Measurements from ENCODE around the gene RFC1.

The RFC1 gene

DNA sequence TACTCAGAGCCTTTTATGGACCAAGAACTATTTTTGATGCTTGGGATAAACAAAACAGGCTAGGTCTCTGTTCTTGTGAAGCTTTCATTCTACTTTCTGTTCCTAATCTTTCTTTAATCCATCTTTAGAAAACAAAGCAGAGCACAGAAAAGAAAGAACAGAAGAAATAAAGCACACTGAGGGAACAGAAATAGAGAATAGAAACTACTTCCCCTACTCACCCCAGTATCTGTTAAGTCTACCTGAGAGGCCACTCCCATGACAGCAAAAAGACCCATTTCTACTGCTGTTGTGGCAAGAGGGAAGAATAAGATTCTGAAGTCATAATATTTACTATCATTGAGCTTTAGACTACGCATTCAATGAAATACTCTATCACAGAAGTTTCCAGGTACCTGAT is 9.2 kb downstream of the RFC1 start:
- DNase-seq (ENCODE audit: low read depth in 3 of 3) = no peak

DNA sequence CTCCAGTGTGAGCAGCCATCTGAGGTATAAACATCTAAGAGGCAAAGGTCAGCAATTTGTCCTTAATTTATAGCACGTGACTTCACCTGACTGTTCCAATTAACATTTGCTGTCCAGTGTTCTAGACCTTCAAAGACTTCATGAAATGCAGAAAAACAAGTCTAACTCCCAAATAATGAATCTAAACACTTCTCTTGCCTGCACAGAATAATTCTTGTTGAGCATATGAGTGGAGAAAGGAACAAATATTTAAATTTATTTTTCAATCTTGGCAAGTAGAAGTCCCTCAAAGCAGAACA is 12.0 kb downstream of the RFC1 start:
- DNase-seq (ENCODE audit: low read depth in 3 of 3) = no peak

DNA sequence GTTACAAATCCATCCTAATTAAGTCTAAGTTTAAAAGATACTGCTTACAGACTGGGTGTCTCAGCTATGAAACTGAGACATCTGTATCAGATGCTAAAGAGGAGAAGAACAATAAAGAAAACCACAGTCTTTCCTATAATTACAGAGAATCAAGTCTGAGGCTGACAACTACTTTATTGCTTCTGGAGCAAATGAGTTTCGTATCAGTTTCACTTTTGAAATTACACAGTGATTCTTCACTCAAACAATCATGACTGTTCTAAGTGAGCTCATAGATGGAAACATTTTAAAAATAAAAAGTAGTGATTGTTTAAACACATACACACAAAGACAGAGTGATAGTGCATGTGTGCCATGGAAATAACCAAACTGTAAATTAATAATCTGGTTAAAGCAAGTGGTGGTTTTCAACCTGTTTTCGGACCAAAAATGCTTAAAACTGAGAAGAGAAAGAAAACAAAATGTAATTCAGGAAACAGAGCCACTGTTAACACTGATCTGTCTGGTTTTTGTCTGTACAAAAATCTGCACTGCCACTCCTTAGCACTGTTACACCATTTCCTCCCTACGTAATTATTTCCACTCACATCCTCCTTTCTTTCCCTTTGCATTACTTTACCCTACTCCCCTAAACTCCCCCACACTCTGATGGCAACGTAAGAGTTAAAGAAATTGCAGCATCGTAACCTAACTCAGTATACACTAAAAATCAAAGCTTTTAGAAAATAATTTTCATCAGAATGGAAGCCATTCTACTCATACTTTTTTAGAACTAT is 12.5 kb downstream of the RFC1 start:
- DNase-seq (ENCODE audit: low read depth in 3 of 3) = no peak

DNA sequence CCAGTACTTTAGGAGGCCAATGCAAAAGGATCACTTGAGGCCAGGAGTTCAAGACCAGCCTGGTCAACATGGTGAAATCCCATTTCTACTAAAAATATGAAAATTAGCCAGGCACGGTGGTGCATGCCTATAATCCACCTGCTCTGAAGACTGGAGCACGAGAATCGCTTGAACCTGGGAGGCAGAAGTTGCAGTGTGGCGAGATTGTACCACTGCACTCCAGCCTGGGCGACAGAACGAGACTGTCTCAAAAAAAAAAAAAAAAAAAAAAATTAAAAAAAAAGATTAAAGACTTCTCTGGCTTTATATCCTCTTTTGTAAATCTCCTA is 13.0 kb downstream of the RFC1 start:
- DNase-seq (ENCODE audit: low read depth in 3 of 3) = peak in 2 of 3 experiments; percentile 9 to 13

DNA sequence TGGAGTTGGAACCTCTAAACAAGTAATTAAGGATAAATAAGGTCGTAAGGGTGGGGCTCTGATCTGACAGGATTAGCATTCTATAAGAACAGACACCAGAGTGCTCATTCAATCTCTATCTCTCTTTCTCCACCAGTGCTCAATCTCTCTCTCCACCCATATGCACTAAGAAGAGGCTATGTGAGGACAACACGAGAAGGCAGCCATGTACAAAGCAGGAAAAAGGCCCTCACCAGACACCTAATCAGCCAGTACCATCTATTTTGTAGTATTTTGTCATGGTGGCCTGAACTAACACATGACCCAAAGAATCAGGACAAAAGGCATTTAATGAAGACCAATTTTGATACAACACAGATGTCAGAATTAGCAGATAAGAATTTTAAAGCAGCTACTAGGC is 16.8 kb downstream of the RFC1 start:
- no peak for DNase-seq (ENCODE audit: low read depth in 3 of 3)

DNA sequence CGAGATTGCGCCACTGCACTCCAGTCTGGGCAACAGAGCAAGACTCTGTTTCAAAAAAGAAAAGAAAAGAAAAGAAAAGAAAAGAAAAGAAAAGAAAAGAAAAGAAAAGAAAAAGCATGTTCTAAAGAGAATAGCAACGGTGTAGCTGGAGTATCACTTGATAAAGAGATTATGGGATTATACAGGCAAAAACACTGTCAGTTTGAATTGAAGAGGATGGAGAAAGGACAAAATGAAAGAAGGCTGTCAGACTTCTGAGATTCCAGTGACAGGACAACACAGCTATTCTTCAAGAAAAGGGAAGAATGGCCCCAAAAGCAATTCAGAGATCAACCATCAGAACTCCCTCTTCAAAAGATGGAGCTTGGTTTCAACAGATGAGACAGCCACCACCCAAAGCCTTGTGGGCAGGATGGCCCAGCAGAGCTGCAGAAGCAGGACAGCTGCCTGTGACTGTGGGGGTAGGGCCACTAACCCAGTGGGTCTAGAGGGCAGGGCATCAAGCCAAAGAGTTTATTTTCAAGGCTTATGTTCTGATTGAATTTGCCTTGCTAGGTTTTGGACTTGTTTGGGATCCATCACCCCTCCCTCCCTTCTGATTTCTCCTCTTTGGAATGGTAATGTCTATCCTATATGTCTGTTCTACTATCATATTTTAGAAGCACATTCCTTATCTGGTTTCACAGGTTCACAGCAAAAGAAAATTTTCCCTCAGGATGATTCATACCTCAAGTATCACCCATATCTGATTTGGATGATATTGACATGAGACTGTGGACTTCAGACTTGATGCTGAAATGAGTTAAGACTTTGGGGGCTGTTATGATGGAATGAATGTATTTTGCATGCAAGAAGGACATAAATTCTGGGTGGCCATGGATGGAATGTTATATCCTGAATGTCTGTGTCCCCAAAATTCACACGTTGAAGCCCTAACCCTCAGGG is 17.5 kb downstream of the RFC1 start:
- no peak for DNase-seq (ENCODE audit: low read depth in 3 of 3)

DNA sequence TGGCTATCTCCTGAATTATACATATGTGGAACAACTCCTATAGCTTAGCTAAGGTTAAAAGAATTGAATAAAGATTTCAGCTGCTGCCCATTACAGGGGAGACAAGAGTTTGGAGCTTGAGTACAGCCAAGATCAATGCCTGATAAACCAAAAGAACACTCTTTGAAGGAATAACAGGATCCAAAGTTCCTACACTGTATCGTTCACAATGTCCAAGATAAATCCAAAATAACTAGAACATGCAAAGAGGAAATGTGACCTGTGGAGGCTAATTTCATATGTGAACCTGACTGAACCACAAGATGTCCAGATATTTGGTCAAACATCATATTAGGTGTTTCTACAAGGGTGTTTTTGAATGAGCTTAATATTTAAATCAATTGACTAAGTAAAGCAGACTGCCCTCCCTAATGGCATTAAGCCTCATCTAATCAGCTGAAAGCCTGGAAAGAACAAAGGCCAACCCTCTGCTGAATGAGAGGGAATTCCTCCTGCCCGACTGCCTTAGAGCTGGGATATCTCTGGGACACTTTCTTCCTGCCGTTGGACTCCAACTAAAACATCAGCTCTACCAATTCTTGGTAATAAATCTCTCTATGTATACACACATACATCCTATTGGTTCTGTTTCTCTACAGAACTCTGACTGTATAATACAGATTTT is 19.2 kb downstream of the RFC1 start:
- no peak for DNase-seq (ENCODE audit: low read depth in 3 of 3)

DNA sequence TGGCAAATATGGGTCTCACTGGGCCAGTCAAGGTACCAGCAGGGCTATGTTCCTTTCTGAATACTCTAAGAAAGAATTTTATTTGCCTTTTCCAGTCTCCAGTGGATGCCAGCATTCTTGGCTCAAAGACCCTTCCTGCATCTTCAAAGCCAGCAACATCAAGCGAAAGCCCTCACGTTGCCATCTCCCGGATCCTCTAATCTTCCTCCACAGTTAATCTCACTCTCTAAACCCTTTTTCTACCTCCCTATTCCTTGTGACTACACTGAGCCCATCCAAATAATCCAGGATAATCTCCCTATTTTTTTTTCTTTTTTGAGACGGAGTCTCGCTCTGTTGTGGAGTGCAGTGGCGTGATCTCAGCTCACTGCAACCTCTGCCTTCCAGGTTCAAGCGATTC is 23.4 kb downstream of the RFC1 start:
- no peak for DNase-seq (ENCODE audit: low read depth in 3 of 3)

DNA sequence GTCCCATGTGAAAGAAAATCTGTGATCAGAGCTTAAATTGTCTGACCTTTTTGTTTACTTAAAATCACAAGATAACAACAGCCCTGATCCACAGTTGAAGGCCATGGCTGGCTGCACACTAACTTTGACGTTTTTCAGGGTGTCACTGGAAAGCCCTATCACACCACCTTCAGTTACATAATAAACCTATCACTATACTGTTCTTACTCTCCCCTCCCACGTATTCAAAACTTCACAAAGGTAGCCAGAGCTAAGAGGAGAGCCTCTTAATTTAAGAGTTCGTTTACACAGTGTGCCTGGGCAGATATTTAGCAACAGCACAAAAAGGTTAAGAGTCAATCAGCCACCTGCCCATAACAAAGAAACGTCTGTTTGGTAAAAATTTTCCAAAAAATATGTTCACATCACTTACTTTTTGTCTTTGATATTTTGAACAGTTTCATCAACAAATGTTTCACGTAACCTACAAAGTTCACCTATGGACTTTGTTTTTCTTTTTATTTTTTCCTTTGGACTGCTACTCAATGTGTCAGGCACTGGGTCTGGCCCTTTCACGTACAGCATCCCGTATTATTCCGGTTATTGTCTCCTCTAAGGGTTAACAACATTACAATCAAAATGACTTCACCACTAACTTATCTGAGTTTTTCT is 25.0 kb downstream of the RFC1 start:
- no peak for DNase-seq (ENCODE audit: low read depth in 3 of 3)

DNA sequence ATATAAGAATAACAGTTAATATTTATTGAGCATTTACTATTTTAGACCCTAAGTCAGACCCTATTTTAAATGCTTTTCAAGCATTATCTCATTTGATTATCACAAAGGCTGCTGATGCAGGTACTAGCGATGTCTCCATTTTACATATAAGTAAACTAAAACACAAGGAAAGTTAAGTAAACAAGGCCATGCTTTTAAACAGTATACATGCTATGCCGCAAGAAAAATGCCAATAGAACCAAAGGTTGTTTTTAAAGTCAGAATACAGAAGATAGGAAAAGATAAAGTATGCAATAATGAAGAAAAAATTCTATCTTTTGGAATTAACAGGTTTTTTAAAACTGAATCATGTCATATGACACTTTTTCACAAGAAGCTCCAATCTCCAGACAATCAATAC is 26.2 kb downstream of the RFC1 start:
- no peak for DNase-seq (ENCODE audit: low read depth in 3 of 3)

DNA sequence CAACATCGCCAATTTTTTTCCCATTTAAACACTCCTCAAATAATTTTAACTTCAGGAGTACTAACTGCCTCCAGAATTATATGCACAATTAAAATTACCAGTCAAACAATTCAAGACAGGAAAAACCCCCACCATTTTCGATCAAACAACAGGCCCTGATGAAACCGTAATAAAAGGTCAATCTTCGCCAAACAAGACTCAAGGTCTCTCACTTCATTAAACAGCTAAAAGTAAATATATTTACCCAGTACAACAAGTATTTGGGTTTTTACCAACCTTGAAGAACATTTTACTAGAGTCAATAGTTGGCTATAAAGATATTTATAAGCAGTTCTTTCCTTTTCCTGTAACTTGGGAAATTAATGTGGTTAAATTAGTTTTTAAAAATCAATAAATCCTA is 28.3 kb downstream of the RFC1 start:
- DNase-seq (ENCODE audit: low read depth in 3 of 3) = no peak

DNA sequence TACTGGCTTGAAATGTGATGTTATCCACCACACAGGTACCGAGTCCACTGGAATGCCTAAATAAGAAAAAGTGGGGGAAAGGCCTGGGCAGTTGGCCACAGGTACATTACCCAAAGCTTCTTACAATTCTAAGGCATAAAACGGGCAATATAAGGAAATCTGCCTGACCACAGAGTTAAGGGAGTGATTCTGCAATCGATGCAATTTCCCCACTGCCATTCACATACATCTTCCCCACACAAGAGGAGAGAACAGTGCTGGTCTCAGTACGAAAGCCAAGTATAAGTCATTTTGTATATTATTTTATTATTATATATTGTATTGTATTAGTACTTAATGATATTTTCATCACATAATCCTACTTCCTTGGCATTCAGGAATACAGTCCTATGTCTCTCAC is 30.6 kb downstream of the RFC1 start:
- no peak for DNase-seq (ENCODE audit: low read depth in 3 of 3)

DNA sequence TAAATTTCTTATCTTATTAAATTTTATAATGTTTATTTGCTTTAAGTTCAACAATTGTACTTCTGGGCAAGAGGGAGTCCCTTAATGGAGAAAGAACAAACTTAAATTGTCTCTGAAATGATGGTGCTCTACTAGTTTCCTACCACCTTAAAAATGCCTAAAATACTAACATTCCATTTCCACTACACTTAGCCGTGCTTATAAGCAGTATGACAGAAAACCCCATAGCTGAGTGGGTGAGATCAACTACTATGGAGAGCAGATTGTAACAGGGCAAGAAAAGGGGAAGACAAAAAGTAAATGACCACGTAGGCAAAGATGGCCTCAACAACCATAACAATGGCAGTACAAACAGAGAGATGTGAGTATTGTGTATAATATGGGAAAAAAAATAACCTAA is 35.0 kb downstream of the RFC1 start:
- no peak for DNase-seq (ENCODE audit: low read depth in 3 of 3)

DNA sequence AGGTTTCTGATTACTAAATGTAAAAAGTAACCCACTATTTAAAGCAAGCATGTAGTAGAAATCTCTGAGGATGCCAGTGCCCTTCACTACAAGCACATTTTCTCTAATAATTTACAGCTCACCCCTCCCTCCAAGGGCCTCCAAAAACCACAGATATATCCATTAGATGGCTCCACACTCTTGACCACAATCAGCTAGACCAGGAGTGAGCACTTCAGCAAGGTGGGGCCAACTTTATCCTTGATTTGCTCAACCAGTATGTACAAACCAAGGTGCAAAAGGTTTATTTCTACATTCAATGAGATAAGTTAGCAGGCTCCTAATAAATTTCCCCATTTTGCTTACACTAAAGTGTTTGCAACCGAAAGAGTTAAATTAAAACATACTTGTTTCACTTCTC is 35.8 kb downstream of the RFC1 start:
- DNase-seq (ENCODE audit: low read depth in 3 of 3) = no peak

DNA sequence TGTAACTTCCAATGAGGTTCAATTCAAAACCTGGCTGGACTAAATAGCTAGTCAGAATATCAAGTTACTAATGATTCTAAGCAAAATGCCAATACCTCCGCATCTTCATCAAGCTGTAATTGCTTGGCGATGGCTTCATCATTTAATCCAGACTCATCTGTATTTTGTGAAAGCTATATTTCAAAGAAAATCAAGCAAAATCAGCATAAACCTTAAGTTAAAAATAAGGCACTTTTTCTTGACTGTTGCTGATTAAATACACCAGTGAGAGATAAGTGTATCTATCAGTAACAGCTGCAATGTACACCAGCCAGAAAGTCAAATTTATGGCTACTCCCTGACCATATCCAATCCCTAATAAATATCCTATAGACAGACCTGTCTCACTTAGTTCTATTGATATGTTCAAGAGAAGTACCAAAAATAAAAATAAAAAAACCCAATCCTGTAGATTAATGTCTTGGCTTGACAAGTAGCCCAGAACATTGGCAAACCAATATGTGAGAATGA is 39.6 kb downstream of the RFC1 start:
- DNase-seq (ENCODE audit: low read depth in 3 of 3) = no peak

DNA sequence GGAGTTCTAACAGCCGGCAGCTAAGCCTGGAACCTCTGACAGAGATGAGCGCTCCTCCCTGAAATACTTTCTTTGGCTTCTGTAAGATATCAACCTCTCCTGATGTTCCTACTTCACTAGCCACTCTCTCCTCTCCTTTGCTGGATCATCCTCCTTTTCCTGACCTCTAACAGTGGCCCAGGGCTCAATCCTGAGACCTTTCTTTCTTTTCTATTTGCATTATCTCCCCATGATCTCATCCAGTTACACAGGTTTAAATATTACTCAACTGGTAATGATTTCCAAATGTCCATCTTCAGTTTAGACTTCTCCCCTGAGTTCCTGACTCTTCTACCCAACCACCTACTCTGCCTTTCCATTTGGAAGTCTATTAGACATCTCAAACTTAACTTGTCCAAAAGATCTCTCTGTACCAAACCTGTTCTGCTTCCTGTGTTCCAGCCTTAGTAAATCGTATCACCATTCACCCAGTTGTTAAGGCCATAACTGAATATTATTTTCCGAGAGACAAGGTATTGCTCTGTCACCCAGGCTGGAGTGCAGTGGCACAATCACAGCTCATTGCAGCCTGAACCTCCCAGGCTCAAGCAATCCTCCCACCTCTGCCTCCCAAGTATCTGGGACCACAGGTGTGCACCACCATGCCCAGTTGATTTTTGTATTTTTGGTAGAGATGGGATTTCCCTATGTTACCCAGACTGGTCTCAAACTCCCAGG is 41.1 kb downstream of the RFC1 start:
- DNase-seq (ENCODE audit: low read depth in 3 of 3) = no peak

DNA sequence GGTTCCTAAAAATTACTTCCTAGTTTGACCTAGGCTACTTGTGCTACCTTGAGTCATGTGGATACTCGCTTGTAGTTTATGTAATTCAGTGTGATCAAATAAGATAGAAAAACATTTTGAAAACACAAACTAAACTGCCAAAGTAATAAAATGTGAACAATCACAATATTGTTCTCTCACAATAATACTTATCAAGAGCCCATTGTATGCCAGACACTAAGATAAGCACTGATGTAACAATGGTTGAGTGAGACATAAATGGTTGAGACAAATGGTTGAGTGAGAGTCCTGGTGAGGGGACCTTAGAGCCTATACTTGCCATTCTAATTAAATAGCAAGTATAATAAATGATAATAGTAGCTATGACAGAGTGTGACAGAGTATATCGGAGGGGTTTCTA is 41.7 kb downstream of the RFC1 start:
- no peak for DNase-seq (ENCODE audit: low read depth in 3 of 3)

DNA sequence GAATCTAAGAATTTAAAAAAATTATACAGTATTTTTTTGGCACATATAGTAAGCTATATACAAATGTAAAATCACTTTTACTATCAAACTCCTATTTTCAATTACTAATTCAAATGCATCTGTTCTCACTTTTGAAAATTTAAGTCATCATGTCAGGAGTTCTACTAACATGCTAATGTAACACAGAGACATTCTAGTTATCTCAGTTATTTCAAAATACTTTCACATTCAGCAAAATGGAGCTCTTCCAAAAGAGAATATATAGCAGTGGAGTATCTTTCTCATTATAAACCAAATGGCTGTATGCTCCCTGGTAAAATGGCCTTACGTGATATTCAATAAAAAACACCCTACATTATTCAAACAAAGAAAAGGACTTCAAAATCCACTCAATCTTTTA is 42.3 kb downstream of the RFC1 start:
- DNase-seq (ENCODE audit: low read depth in 3 of 3) = no peak

DNA sequence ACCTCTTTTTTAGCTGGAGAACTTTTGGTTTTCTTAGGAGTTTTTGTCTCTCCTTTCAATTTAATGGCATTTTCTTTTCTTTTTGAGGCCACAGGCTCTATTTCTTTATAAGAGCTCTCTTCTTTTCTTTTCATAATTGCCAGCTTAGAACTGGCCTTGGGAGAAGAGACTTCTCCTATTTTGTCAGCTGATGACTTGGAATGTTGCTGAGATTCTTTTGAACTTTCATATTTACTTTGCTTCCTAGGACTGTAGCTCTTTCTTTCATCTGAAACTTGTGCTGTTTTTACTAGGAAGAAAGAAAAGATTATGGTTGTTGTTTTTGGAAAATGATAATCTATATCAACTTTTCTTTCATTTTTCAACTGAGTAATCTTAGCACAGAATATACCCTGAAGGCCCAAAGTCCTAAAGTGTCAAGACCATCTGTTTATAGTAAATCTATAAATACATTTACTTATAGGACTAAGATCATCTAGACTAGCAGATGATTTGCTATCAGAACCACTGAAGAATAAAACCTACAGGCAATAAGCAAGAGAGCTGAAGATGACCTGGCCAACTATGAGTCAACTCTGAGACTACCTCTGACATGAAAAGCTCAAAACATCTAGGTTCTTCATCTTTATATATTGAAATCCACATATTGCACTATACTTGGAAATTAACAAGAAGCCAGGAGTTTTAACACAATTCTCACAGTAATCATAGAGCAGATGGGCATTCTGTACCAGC is 45.6 kb downstream of the RFC1 start:
- no peak for DNase-seq (ENCODE audit: low read depth in 3 of 3)

DNA sequence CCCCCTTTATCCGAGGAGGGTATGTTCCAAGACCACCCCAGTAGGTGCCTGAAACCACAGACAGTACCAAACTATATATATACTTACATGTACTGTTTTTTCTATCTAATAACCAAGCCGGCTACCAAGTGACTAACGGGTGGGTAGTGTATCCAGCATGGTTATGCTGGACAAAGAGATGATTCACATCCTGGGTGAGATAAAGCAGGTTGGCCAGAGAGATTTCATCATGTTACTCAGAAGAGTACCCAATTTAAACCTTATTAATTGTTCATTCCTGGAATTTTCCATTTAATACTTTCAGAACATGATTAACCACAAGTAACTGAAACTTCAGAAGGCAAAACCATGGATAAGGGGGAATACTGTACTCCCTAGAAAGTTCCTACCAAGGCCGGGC is 46.5 kb downstream of the RFC1 start:
- DNase-seq (ENCODE audit: low read depth in 3 of 3) = no peak

DNA sequence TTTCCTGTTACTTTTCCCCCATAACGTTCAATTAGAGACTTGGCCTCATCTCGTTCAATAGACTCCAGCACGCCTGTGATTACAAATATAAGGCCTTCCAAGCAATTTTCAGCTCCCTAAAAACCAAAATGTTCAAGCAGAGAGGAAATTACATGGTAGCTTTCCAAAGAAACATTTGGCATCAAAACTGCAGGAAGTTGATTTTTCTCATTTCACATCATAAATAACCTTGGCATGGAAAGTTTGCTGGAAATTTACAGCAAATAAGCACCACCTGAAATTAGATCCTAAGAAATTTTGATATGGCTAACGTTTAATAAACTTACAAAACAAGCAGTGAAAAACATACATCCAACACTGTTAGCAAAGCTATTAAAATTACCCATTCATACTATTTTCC is 53.3 kb downstream of the RFC1 start:
- no peak for DNase-seq (ENCODE audit: low read depth in 3 of 3)

Measured in stimulated activated CD4-positive, alpha-beta T cell treated with anti-CD3 and anti-CD28 coated beads, TNF-alpha, amount 100 ng/mL, for 4 hours (primary cell).